ENCODE results near the gene ODAD3.

ODAD3 gene

DNA sequence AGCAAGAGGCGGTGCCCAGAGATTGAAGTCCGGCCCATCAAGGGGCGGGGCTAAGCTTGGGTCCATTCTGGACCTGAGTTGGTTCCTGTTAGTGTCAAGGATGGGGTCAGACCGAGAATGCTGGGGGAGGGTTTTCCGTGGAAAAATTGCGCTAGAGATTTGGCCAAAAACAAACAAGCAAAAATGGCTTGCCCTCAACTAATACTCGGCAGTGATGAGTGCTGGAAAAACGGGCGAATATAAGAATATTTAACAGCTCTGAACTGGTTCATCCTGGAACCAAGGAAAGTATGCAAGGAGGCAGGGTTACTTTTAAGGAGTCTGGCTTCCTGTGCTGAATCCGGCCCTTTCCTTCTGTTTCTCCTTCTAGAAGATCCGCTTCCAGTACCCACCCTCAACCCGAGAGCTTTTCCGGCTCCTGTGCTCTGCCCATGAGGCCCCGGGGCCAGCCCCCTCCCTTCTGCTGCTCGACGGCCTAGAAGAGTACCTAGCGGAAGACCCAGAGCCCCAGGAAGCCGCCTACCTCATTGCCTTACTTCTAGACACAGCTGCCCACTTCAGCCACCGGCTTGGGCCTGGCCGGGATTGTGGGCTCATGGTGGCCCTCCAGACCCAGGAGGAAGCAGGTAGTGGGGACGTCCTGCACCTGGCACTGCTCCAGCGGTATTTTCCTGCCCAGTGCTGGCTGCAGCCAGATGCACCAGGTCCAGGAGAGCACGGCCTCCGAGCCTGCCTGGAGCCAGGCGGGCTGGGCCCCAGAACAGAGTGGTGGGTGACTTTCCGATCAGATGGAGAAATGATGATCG is 59.6 kb downstream of the ODAD3 start:
- no peak for FAIRE-seq
- no peak for DNase-seq (ENCODE audit: insufficient read length, low spot score)
- TF ChIP-seq, protein P1, sequence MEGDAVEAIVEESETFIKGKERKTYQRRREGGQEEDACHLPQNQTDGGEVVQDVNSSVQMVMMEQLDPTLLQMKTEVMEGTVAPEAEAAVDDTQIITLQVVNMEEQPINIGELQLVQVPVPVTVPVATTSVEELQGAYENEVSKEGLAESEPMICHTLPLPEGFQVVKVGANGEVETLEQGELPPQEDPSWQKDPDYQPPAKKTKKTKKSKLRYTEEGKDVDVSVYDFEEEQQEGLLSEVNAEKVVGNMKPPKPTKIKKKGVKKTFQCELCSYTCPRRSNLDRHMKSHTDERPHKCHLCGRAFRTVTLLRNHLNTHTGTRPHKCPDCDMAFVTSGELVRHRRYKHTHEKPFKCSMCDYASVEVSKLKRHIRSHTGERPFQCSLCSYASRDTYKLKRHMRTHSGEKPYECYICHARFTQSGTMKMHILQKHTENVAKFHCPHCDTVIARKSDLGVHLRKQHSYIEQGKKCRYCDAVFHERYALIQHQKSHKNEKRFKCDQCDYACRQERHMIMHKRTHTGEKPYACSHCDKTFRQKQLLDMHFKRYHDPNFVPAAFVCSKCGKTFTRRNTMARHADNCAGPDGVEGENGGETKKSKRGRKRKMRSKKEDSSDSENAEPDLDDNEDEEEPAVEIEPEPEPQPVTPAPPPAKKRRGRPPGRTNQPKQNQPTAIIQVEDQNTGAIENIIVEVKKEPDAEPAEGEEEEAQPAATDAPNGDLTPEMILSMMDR (IDR thresholded peaks at IDR 0.05; ENCODE audit: insufficient read depth, missing control alignments) = no peak

DNA sequence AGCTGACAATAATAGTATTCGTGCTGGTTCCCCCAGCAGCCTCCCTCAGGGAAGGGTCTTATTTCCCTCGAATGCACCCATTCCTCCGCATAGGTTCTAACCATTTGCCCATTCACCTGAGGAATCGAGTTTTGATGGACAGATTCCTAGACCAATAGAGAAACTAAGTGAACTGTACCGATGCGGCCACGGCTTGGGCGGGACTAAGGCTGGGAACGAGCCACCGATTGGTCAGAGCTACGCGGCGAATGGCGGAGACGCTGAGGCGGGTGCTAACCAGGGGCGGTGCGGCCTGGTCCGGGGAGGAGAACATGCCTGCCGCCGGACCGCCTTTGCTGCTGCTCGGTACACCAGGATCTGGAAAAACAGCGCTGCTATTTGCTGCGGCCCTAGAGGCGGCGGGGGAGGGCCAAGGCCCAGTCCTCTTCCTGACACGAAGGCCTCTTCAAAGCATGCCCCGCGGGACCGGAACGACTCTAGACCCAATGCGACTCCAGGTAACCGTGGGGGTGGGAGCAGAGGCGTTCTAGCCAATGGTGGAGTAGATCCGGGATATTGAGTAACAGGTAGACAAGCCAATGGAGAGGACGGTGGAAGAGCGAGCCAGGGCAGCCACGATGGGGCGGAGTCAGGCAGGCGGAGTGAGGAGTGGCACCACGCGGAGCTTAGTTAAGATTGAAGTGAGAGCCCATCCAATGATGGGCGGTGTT is 60.3 kb downstream of the ODAD3 start, which contains the start of gene SWSAP1:
TSS of gene SWSAP1 (plus strand) at position 234 of the 710 bp plus-strand sequence. CDS start at position 249, 15 bp downstream.
- TF ChIP-seq, protein P1 (IDR thresholded peaks at IDR 0.05; ENCODE audit: insufficient read depth, missing control alignments) = no peak
- FAIRE-seq (no peak), DNase-seq (ENCODE audit: insufficient read length, low spot score) (peak; percentile 98)

DNA sequence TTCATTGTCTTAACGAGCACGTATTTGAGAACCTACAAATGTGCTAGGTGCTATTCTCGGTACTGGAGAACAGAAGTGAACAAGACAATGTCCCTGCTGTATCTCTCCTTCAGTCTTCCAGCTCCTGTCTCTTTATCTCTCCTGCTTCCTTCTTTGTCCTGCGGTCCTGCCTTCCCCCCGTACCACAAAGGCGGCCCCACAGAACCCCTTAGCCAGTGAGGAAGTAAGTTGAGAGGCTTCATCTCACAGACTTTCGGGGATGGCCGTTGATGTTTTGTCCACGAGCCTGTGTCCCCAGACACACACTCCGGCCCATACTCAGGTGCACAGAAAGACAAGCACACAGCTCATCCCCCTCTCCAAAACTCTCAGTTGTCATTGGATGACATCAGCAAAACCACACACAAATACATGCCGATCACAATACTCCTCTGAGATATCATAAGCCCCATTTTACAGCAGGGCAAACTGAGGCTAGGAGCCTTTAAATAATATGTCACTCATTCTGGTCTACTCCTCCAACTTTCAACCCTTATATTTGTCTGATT is 61.0 kb downstream of the ODAD3 start:
- DNase-seq (ENCODE audit: insufficient read length, low spot score) = no peak
- FAIRE-seq = no peak
- TF ChIP-seq, protein P1 (IDR thresholded peaks at IDR 0.05; ENCODE audit: insufficient read depth, missing control alignments) = no peak

DNA sequence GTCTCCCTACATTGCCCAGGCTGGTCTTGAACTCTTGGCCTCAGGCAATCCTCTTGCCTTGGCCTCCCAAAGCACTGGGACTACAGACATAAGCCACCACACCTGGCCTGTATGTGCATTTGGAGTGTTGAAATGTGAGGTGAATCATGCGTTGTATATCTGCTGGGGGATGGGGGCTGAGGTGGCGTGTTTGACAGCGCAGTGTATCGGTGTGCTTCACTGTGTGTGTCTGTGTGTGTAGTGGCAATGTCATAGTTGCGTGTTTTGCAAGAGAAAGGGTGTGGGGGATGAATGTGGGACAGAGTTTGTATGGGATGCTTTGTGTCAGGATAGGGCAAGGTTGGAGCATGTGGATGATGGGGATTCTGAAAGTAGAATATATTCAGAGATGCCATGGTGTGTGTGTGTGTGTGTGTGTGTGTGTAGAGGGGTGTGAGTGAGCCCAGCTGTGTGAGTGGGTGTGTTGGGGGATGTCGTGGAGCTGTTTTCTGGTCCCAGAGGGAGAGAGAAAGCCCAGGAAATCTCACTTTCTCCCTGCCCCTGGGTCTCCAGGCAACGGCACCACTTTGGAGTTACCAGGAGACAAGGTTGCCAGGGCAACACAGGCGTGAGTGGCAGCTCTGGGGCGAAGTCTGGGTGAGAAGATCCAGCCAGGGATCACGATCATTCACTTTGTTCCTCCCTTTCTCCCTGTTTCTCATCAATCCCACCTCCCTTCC is 61.6 kb downstream of the ODAD3 start:
- TF ChIP-seq, protein P1 (IDR thresholded peaks at IDR 0.05; ENCODE audit: insufficient read depth, missing control alignments) = no peak
- FAIRE-seq (no peak), DNase-seq (ENCODE audit: insufficient read length, low spot score) (peak; percentile 59)

DNA sequence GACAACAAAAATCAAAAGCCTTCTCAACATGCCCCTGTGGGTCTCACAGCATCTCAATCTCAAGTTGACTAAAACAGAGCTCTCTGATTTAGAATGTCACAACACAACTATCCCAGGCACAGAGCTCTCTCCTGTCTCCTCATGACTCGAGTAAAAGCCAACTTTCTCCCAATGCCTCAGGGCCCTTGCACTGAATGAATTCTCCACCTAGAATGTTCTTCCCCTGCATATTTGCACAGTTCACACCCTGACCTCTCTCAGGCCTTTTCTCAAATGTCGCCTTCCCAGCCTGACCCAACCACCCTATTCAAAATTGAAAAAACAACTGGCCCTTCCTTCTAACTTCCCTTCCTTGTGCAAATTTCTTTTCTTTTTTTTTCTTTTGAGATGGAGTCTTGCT is 64.2 kb downstream of the ODAD3 start:
- FAIRE-seq (no peak), DNase-seq (ENCODE audit: insufficient read length, low spot score) (no peak)
- TF ChIP-seq, protein P1 (IDR thresholded peaks at IDR 0.05; ENCODE audit: insufficient read depth, missing control alignments) = no peak
